Hepatocyte (in vitro differentiated cells): Measurements from ENCODE around the gene CMTM8. TPM values are rescaled to one million over a fixed set of nuclear protein-coding genes. Genes with fewer than 3 reads are reported as not detected.

Experiments used
- DNase-seq: peaks from one replicate; pipeline ENCODE4 v3.0.0-alpha.2; 2016; ENCODE audit warnings: low spot score
- H2AFZ ChIP-seq: fragments of 200-600 bp; sonication (generic); 2 replicates; pipeline ENCODE4 v1.6.0; 2016; ENCODE audit warnings: antibody characterized with exemption, mild to moderate bottlenecking
- H3K27ac ChIP-seq: fragments of 200-600 bp; sonication (generic); 2 replicates; pipeline ENCODE4 v1.5.1; 2016; ENCODE audit warnings: mild to moderate bottlenecking
- H3K27me3 ChIP-seq: fragments of 200-600 bp; sonication (generic); 2 replicates; pipeline ENCODE4 v1.6.1; 2016
- H3K36me3 ChIP-seq: fragments of 200-600 bp; sonication (generic); replicated peaks from 2 replicates; pipeline ENCODE4 v1.5.1; 2016; ENCODE audit warnings: low read depth; ENCODE audit not compliant: insufficient read depth
- H3K4me1 ChIP-seq: fragments of 200-600 bp; sonication (generic); 2 replicates; pipeline ENCODE4 v1.5.1; 2016; ENCODE audit warnings: mild to moderate bottlenecking, moderate library complexity; ENCODE audit not compliant: insufficient read depth
- H3K4me2 ChIP-seq: fragments of 200-600 bp; sonication (generic); 2 replicates; pipeline ENCODE4 v1.6.0; 2016
- H3K4me3 ChIP-seq: fragments of 200-600 bp; sonication (generic); 2 replicates; pipeline ENCODE4 v1.5.1; 2016; ENCODE audit warnings: mild to moderate bottlenecking
- H3K79me2 ChIP-seq: fragments of 200-600 bp; sonication (generic); 2 replicates; pipeline ENCODE4 v1.6.0; 2017; ENCODE audit warnings: mild to moderate bottlenecking
- H3K9me2 ChIP-seq: fragments of 200-600 bp; sonication (generic); replicated peaks from 2 replicates; pipeline ENCODE4 v1.6.0; 2017; ENCODE audit warnings: mild to moderate bottlenecking; ENCODE audit not compliant: insufficient read depth
- H3K9me3 ChIP-seq: fragments of 200-600 bp; sonication (generic); 2 replicates; pipeline ENCODE4 v1.5.1; 2016; ENCODE audit warnings: low read depth, mild to moderate bottlenecking
- H4K20me1 ChIP-seq: fragments of 200-600 bp; sonication (generic); 2 replicates; pipeline ENCODE4 v1.6.0; 2016; ENCODE audit warnings: mild to moderate bottlenecking; ENCODE audit not compliant: insufficient read depth, poor library complexity, severe bottlenecking
- CTCF ChIP-seq: fragments of 200-600 bp; sonication (generic); IDR thresholded peaks from 2 replicates; pipeline ENCODE4 v1.5.1; 2016; ENCODE audit warnings: antibody characterized with exemption, mild to moderate bottlenecking; ENCODE audit not compliant: poor library complexity
- EZH2 ChIP-seq: fragments of 200-600 bp; sonication (generic); IDR thresholded peaks from 2 replicates; pipeline ENCODE4 v1.6.1; 2016; ENCODE audit warnings: antibody characterized with exemption, mild to moderate bottlenecking, borderline replicate concordance
- EZH2phosphoT487 ChIP-seq: fragments of 200-600 bp; sonication (generic); IDR thresholded peaks from one replicate; pipeline ENCODE4 v1.6.1; 2018; ENCODE audit warnings: antibody characterized with exemption, mild to moderate bottlenecking, low read depth, moderate library complexity; ENCODE audit not compliant: unreplicated experiment, severe bottlenecking
- WGBS: methylation state at CpG from one replicate; pipeline ENCODE4 v1.1.6; 2016; ENCODE audit warnings: low lambda C conversion rate; ENCODE audit errors: missing lambda C conversion rate; 5-methylcytosine and 5-hydroxymethylcytosine counted together
- polyA plus RNA-seq: library from polyadenylated mRNA; unstranded; fragments of >200 nt; fragmentation: Nextera tagmentation; extraction: Ambion mirVana; gene quantifications from 2 replicates; pipeline ENCODE4 v1.2.1, GENCODE V29; 2016
- total RNA-seq: library from RNA; depleted of rRNA; stranded (reverse); fragments of >200 nt; gene quantifications from 2 replicates; pipeline ENCODE4 v1.2.3, GENCODE V29; 2014

The CMTM8 gene
- total and polyA plus RNA-seq, 2 experiments from 2014 or later, result 20.7 to 34.1 TPM

- Histone ChIP-seq H3K79me2 (no peaks in the 10 kb centered on the region), H3K9me2 (no peaks in the 10 kb centered on the region), H3K4me3 (no peak overlapping the region), H2AFZ (no peak overlapping the region), H3K4me1 (peaks cover 16% of the 10 kb centered on the region), H4K20me1 (no peaks in the 10 kb centered on the region), H3K36me3 (no peaks in the 10 kb centered on the region), H3K27ac (peak overlapping the region; percentile 76), H3K9me3 (no peaks in the 10 kb centered on the region), H3K4me2 (peak overlapping the region; percentile 61), H3K27me3 (no peaks in the 10 kb centered on the region)
- TF ChIP-seq CTCF, result no peak
- TF ChIP-seq EZH2phosphoT487, result no peak
- TF ChIP-seq EZH2, result no peak
- DNase-seq, result peak; percentile 79
- WGBS, result 38% methylated on average over 10 of the region's 10 CpGs
Observed at GRCh38 chr3:32216172-32216783, 22.2 kb upstream of the CMTM8 start.

- WGBS, result 79% methylated on average over 2 of the region's 2 CpGs
- Histone ChIP-seq H3K27ac (peak overlapping the region; percentile 68), H3K4me2 (peak overlapping the region; percentile 61), H3K36me3 (no peaks in the 10 kb centered on the region), H3K27me3 (no peaks in the 10 kb centered on the region), H3K9me3 (no peaks in the 10 kb centered on the region), H3K9me2 (no peaks in the 10 kb centered on the region), H3K4me3 (no peak overlapping the region), H2AFZ (no peak overlapping the region), H3K4me1 (peaks cover 16% of the 10 kb centered on the region), H4K20me1 (no peaks in the 10 kb centered on the region), H3K79me2 (no peaks in the 10 kb centered on the region)
- DNase-seq, result peak; percentile 19
- no peak for TF ChIP-seq CTCF
- TF ChIP-seq EZH2phosphoT487, result no peak
- TF ChIP-seq EZH2, result no peak
Observed at GRCh38 chr3:32217339-32217738, 21.1 kb upstream of the CMTM8 start.

- H3K27ac ChIP-seq, result no peak overlapping the region
- TF ChIP-seq EZH2 (no peak), EZH2phosphoT487 (no peak), CTCF (no peak)
- H3K27me3 ChIP-seq, result no peaks in the 10 kb centered on the region
- WGBS, result 94% methylated on average over 4 of the region's 4 CpGs
- no peaks in the 10 kb centered on the region for H3K79me2 ChIP-seq
- peaks cover 16% of the 10 kb centered on the region for H3K4me1 ChIP-seq
- no peak overlapping the region for H2AFZ ChIP-seq
- no peaks in the 10 kb centered on the region for H3K9me2 ChIP-seq
- H3K36me3 ChIP-seq, result no peaks in the 10 kb centered on the region
- no peak for DNase-seq
- no peaks in the 10 kb centered on the region for H3K9me3 ChIP-seq
- no peak overlapping the region for H3K4me3 ChIP-seq
- H4K20me1 ChIP-seq, result no peaks in the 10 kb centered on the region
- H3K4me2 ChIP-seq, result no peak overlapping the region
Observed at GRCh38 chr3:32219537-32219936, 18.9 kb upstream of the CMTM8 start.

- H3K4me3 ChIP-seq, result no peak overlapping the region
Observed at GRCh38 chr3:32220006-32220405, 18.5 kb upstream of the CMTM8 start.

More at GRCh38 chr3:32220006-32220405, 18.5 kb upstream of the CMTM8 start:
- Histone ChIP-seq H3K79me2 (no peaks in the 10 kb centered on the region), H3K36me3 (no peaks in the 10 kb centered on the region), H3K9me3 (no peaks in the 10 kb centered on the region), H4K20me1 (no peaks in the 10 kb centered on the region), H2AFZ (no peak overlapping the region), H3K4me1 (peaks cover 16% of the 10 kb centered on the region), H3K9me2 (no peaks in the 10 kb centered on the region), H3K27me3 (no peaks in the 10 kb centered on the region), H3K4me2 (no peak overlapping the region), H3K27ac (no peak overlapping the region)
- DNase-seq, result no peak
- 96% methylated on average over 1 of the region's 1 CpG for WGBS
- TF ChIP-seq CTCF (no peak), EZH2 (no peak), EZH2phosphoT487 (no peak)
